Measurements from ENCODE around the gene TMEM106A. TPM values are rescaled to one million over a fixed set of nuclear protein-coding genes. Genes with fewer than 3 reads are reported as not detected.

The TMEM106A gene
- total and polyA plus RNA-seq, 2 of the 13 experiments (the other 11 are each of a cell fraction or from before 2014, with no cell fraction given) = 16.9 to 35.9 TPM

DNA sequence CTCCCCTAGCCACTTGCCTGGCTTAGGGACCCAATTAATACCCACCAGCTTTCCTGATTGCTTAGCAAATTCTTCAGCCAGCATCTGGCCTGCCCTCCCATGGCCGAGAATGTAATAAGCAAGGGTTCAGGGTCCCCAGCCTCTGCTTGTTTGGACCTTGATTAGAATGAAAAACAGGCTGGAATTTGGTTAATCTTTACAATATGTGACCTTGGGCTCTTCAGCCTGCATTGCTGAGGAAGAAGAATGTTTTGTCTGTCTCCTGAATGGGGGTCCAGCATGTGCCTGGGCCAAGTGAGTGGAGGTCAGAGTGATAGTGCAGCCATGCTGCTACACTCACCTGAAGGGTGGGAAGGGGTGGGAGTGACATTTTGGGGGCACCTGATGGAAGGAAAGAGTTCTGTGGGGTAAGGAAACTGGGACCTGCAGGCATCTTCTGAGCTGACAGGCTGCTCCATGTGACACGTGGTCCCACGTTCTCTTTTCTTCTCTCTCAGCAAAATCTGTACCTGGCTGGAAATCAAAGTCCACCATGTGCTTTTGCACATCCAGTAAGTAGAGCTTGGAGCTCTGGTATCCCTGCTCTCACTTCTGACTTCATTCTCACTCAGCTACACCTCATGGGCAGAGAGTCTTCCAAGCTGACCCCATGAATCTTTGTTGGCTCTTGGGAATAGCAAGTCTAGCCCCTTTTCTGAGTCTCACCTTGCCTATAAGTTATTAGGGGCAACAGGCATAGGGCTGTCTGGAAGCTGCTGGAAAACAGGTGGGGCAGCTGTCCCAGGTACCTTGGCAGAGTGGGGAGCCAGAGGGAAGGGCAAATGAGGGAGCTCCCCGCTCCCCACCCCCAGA lies 5.3 kb downstream of the TMEM106A start (continued):
- TF ChIP-seq ZSCAN29 (CRISPR knock-in tag; conservative IDR thresholded peaks at IDR 0.05) (peak; percentile 92; the same call in 1 of the 2 replicates), NR3C1 (CRISPR knock-in tag; IDR thresholded peaks at IDR 0.05) (no peak), MXD4 (CRISPR knock-in tag; IDR thresholded peaks at IDR 0.05) (peak; percentile 88), XRCC5 (optimal IDR thresholded peaks at IDR 0.05; ENCODE audit: low read length) (peak; percentile 84), NFYB (CRISPR knock-in tag; IDR thresholded peaks at IDR 0.05) (no peak; the same call in none of the 2 replicates), ETV6 (CRISPR knock-in tag; conservative IDR thresholded peaks at IDR 0.05) (no peak), KDM3A (CRISPR knock-in tag; IDR thresholded peaks at IDR 0.05; ENCODE audit: low read depth) (peak; percentile 93), PHF20 (CRISPR knock-in tag; IDR thresholded peaks at IDR 0.05) (no peak), ZNF891 (CRISPR knock-in tag; IDR thresholded peaks at IDR 0.05) (peak; percentile 51; the same call in 1 of the 2 replicates), ZNF75D (CRISPR knock-in tag; IDR thresholded peaks at IDR 0.05; ENCODE audit: borderline replicate concordance) (peak; percentile 82; the same call in 1 of the 2 replicates), ZUFSP (CRISPR knock-in tag; IDR thresholded peaks at IDR 0.05; ENCODE audit: borderline replicate concordance) (no peak), ZZZ3 (CRISPR knock-in tag; IDR thresholded peaks at IDR 0.05; ENCODE audit: borderline replicate concordance) (peak; percentile 47; the same call in 1 of the 2 replicates), SIN3A (IDR thresholded peaks at IDR 0.05; ENCODE audit: borderline replicate concordance, low read depth, low read length) (peak; percentile 68; the same call in 1 of the 2 replicates), STAG1 (CRISPR knock-in tag; IDR thresholded peaks at IDR 0.05) (peak; percentile 73), ZNF431 (CRISPR knock-in tag; IDR thresholded peaks at IDR 0.05; ENCODE audit: borderline replicate concordance, low read depth) (no peak; the same call in 1 of the 2 replicates), ZNF562 (CRISPR knock-in tag; IDR thresholded peaks at IDR 0.05; ENCODE audit: borderline replicate concordance) (no peak), ZNF567 (CRISPR knock-in tag; IDR thresholded peaks at IDR 0.05; ENCODE audit: borderline replicate concordance) (peak; percentile 30; the same call in 1 of the 2 replicates), REPIN1 (CRISPR knock-in tag; IDR thresholded peaks at IDR 0.05; ENCODE audit: borderline replicate concordance, low read depth) (peak; percentile 97), RXRA (CRISPR knock-in tag; IDR thresholded peaks at IDR 0.05) (peak; percentile 65), LCORL (IDR thresholded peaks at IDR 0.05) (0 out of 2 replicates have a peak, but pooled peaks have one; percentile 37), LCORL (CRISPR knock-in tag; IDR thresholded peaks at IDR 0.05) (peak; percentile 77)
- TF ChIP-seq, protein P1, sequence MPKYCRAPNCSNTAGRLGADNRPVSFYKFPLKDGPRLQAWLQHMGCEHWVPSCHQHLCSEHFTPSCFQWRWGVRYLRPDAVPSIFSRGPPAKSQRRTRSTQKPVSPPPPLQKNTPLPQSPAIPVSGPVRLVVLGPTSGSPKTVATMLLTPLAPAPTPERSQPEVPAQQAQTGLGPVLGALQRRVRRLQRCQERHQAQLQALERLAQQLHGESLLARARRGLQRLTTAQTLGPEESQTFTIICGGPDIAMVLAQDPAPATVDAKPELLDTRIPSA (CRISPR knock-in tag; IDR thresholded peaks at IDR 0.05; ENCODE audit: borderline replicate concordance) = no peak
- TF ChIP-seq, protein P2, sequence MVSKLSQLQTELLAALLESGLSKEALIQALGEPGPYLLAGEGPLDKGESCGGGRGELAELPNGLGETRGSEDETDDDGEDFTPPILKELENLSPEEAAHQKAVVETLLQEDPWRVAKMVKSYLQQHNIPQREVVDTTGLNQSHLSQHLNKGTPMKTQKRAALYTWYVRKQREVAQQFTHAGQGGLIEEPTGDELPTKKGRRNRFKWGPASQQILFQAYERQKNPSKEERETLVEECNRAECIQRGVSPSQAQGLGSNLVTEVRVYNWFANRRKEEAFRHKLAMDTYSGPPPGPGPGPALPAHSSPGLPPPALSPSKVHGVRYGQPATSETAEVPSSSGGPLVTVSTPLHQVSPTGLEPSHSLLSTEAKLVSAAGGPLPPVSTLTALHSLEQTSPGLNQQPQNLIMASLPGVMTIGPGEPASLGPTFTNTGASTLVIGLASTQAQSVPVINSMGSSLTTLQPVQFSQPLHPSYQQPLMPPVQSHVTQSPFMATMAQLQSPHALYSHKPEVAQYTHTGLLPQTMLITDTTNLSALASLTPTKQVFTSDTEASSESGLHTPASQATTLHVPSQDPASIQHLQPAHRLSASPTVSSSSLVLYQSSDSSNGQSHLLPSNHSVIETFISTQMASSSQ (IDR thresholded peaks at IDR 0.05; ENCODE audit: low read depth) = peak; percentile 96
- TF ChIP-seq, protein P2 (CRISPR knock-in tag; IDR thresholded peaks at IDR 0.05; ENCODE audit: borderline replicate concordance) = peak; percentile 99

Data from HepG2 (cell line).